ENCODE data around the gene CEACAM5.
"Not testable (repeated sequence)": the region's sequence is repeated elsewhere in the genome, so short reads cannot be mapped to it uniquely, and the experiment has no call there.

Gene CEACAM5

GRCh38 chr19:41740415-41741243 is 32.2 kb downstream of the CEACAM5 start:
- no peak for DNase-seq (ENCODE audit: low read depth)

- no peak for DNase-seq (ENCODE audit: low read depth)
Observed at GRCh38 chr19:41741244-41741554, 32.8 kb downstream of the CEACAM5 start.

- DNase-seq (ENCODE audit: low read depth), result no peak
Observed at GRCh38 chr19:41744850-41745249, 36.4 kb downstream of the CEACAM5 start.

- no peak for DNase-seq (ENCODE audit: low read depth)
Observed at GRCh38 chr19:41745756-41746155, 37.3 kb downstream of the CEACAM5 start.

GRCh38 chr19:41746593-41747227 is 38.3 kb downstream of the CEACAM5 start:
- DNase-seq (ENCODE audit: low read depth), result peak; percentile 4

- no peak for DNase-seq (ENCODE audit: low read depth)
Observed at GRCh38 chr19:41748012-41748411, 39.6 kb downstream of the CEACAM5 start.

GRCh38 chr19:41750248-41751134 is 42.1 kb downstream of the CEACAM5 start:
- DNase-seq (ENCODE audit: low read depth), result not testable (repeated sequence)

- peak; percentile 44 for DNase-seq (ENCODE audit: low read depth)
Observed at GRCh38 chr19:41753159-41753558, 44.7 kb downstream of the CEACAM5 start.

- peak; percentile 32 for DNase-seq (ENCODE audit: low read depth)
Observed at GRCh38 chr19:41753936-41754529, 45.6 kb downstream of the CEACAM5 start.

- DNase-seq (ENCODE audit: low read depth), result no peak
Observed at GRCh38 chr19:41755328-41755913, 47.0 kb downstream of the CEACAM5 start, which contains the start of gene CEACAM6. Gene CEACAM6, plus strand, starts transcription at chr19:41755530. Its CDS starts 109 bp downstream, at chr19:41755639.

GRCh38 chr19:41758846-41759245 is 50.4 kb downstream of the CEACAM5 start:
- DNase-seq (ENCODE audit: low read depth), result no peak

- DNase-seq (ENCODE audit: low read depth), result no peak
Observed at GRCh38 chr19:41767115-41767514, 58.7 kb downstream of the CEACAM5 start.

GRCh38 chr19:41768105-41768504 is 59.7 kb downstream of the CEACAM5 start:
- not testable (repeated sequence) for DNase-seq (ENCODE audit: low read depth)

- DNase-seq (ENCODE audit: low read depth), result no peak
Observed at GRCh38 chr19:41769608-41770007, 61.2 kb downstream of the CEACAM5 start.

GRCh38 chr19:41771410-41771809 is 63.0 kb downstream of the CEACAM5 start:
- no peak for DNase-seq (ENCODE audit: low read depth)

- DNase-seq (ENCODE audit: low read depth), result no peak
Observed at GRCh38 chr19:41774515-41774980, 66.1 kb downstream of the CEACAM5 start.

GRCh38 chr19:41776700-41777099 is 68.3 kb downstream of the CEACAM5 start:
- no peak for DNase-seq (ENCODE audit: low read depth)
